ENCODE results near the gene IRX3.

GRCh38 chr16:54277845-54278703 lies 8.5 kb downstream of the IRX3 start:
- TF ChIP-seq CTCF (IDR thresholded peaks at IDR 0.05) (no peak), POLR2AphosphoS5 (IDR thresholded peaks at IDR 0.05) (peak; percentile 66), POLR2A (IDR thresholded peaks at IDR 0.05) (no peak)

Data from prostate gland (tissue), 2 donors.